HepG2 (cell line): ENCODE results near the gene MBTPS1. TPM values are rescaled to one million over a fixed set of nuclear protein-coding genes. Genes with fewer than 3 reads are reported as not detected.
A peak's percentile ranks its signal among the peaks of the same experiment; 100 is the strongest.

Source experiments
- ATAC-seq: fragments of 200-7000 bp; cut with Tn5 transposase; 3 replicates; pipeline ENCODE4 v1.9.1; 2020; ENCODE audit warnings: mild to moderate bottlenecking, moderate library complexity
- BruUV-seq: library from RNA; stranded (reverse); fragments of 400-500 nt; replicated peaks from 2 replicates; lab custom pipeline; 2021; lab: Mats Ljungman, UMichigan
- CTCF ChIA-PET: fragments of 300-600 bp; formaldehyde crosslinking; extraction: SDS; loops from one replicate; lab custom pipeline; 2021; ENCODE audit warnings: low total read pairs, inconsistent platforms, low intra/inter-chr PET ratio; lab: Yijun Ruan, JAX
- POLR2A ChIA-PET: fragments of 350-600 bp; sonication (Branson Sonifier 250); formaldehyde crosslinking; loops from one replicate; lab custom pipeline; 2020; ENCODE audit warnings: antibody characterized with exemption, inconsistent platforms; lab: Yijun Ruan, JAX
- DNase-seq: peaks from one replicate; pipeline ENCODE4 v3.0.0-alpha.2; 2015; ENCODE audit warnings: low spot score
- FAIRE-seq: peaks from 3 replicates; lab custom pipeline; 2011; peaks lifted over from hg19 to GRCh38; lab: Jason Lieb, UNC
- H2AFZ ChIP-seq: one replicate; pipeline ENCODE4 v1.6.1; 2011; ENCODE audit warnings: low read length, inconsistent platforms
- H3K27ac ChIP-seq: fragments of 300-600 bp; 3 replicates; pipeline ENCODE4 v1.8.0; 2011; ENCODE audit warnings: mixed run types, mild to moderate bottlenecking, mixed read lengths, low read length, inconsistent platforms; ENCODE audit not compliant: insufficient read depth; ENCODE audit errors: extremely low read length
- H3K27me3 ChIP-seq, 2 experiments: fragments of 200-600 bp in 1 of 2; 2 replicates in 1 of 2; 3 replicates in 1 of 2; pipeline versions ENCODE4 v1.6.0 to v1.8.0; 2011; ENCODE audit warnings: low read length in 2 of 2, mild to moderate bottlenecking in 2 of 2, moderate library complexity in 2 of 2, inconsistent platforms in 1 of 2; ENCODE audit not compliant: insufficient read depth in 2 of 2, control insufficient read depth in 1 of 2
- H3K36me3 ChIP-seq, 2 experiments: fragments of 200-600 bp in 1 of 2; replicated peaks in 1 of 2; 2 replicates in 1 of 2; 3 replicates in 1 of 2; pipeline versions ENCODE4 v1.5.1 to v1.8.0; 2011; ENCODE audit warnings: low read length in 2 of 2, inconsistent platforms in 1 of 2; ENCODE audit not compliant: insufficient read depth in 2 of 2, control insufficient read depth in 1 of 2
- H3K4me1 ChIP-seq: 2 replicates; pipeline ENCODE4 v1.5.1; 2012; ENCODE audit warnings: low read length, inconsistent platforms; ENCODE audit not compliant: insufficient read depth
- H3K4me2 ChIP-seq: 2 replicates; pipeline ENCODE4 v1.6.0; 2011; ENCODE audit warnings: low read depth, low read length, inconsistent platforms
- H3K4me3 ChIP-seq, 3 experiments: fragments of 200-600 bp in 1 of 3; sonication (generic), shearing (Covaris generic) in 1 of 3; replicated peaks in 1 of 3; 2 replicates each; pipeline ENCODE4 v1.5.1; 2011 to 2016; ENCODE audit warnings: low read length in 3 of 3, inconsistent platforms in 2 of 3, low read depth in 2 of 3, mild to moderate bottlenecking in 2 of 3, control low read depth in 1 of 3, mixed read lengths in 1 of 3; ENCODE audit not compliant: insufficient read depth in 1 of 3
- H3K79me2 ChIP-seq: one replicate; pipeline ENCODE4 v1.6.1; 2011; ENCODE audit warnings: low read length, inconsistent platforms; ENCODE audit not compliant: insufficient read depth
- H3K9ac ChIP-seq: 2 replicates; pipeline ENCODE4 v1.6.0; 2011; ENCODE audit warnings: mild to moderate bottlenecking, low read depth, low read length, inconsistent platforms; ENCODE audit not compliant: insufficient read depth
- H3K9me3 ChIP-seq: 2 replicates; pipeline ENCODE4 v1.5.1; 2012; ENCODE audit warnings: mild to moderate bottlenecking, low read length
- H4K20me1 ChIP-seq: 2 replicates; pipeline ENCODE4 v1.6.0; 2011; ENCODE audit warnings: inconsistent platforms, mild to moderate bottlenecking, low read length, moderate library complexity; ENCODE audit not compliant: insufficient read depth
- ASH2L ChIP-seq: fragments of 300-600, 200-600 bp; sonication (generic); IDR thresholded peaks from 2 replicates; pipeline ENCODE4 v1.7.0; 2017; ENCODE audit warnings: low read depth, mild to moderate bottlenecking, moderate library complexity, mixed read lengths, low read length; ENCODE audit not compliant: insufficient read length
- ETV6 ChIP-seq: sonication (generic); formaldehyde crosslinking; conservative IDR thresholded peaks from 2 replicates; pipeline ENCODE4 v1.4.0; 2020; ENCODE audit warnings: missing genetic modification reagents
- HDAC1 ChIP-seq: sonication (generic); formaldehyde crosslinking; IDR thresholded peaks from 2 replicates; pipeline ENCODE4 v1.5.1; 2020; ENCODE audit warnings: mild to moderate bottlenecking, missing genetic modification reagents
- MIER3 ChIP-seq: IDR thresholded peaks from 2 replicates; pipeline ENCODE4 v1.6.1; 2016; ENCODE audit warnings: missing compliant biosample characterization, borderline replicate concordance
- RFXAP ChIP-seq: sonication (generic); formaldehyde crosslinking; IDR thresholded peaks from 2 replicates; pipeline ENCODE4 v1.4.0; 2020; ENCODE audit warnings: missing genetic modification reagents, borderline replicate concordance
- SOX6 ChIP-seq, 2 experiments: fragments of 450-650 bp in 1 of 2; sonication (generic) in 1 of 2; formaldehyde crosslinking in 1 of 2; IDR thresholded peaks; 2 replicates each; pipeline versions ENCODE4 v1.4.0 to v1.6.1; 2017 to 2020; ENCODE audit warnings: antibody characterized with exemption in 1 of 2, mild to moderate bottlenecking in 1 of 2, missing genetic modification reagents in 1 of 2
- TBX2 ChIP-seq: sonication (generic); formaldehyde crosslinking; IDR thresholded peaks from 2 replicates; pipeline ENCODE4 v1.5.0; 2020; ENCODE audit warnings: missing genetic modification reagents, mild to moderate bottlenecking, borderline replicate concordance
- ZNF350 ChIP-seq: sonication (generic); formaldehyde crosslinking; IDR thresholded peaks from 2 replicates; pipeline ENCODE4 v1.4.0; 2020; ENCODE audit warnings: mild to moderate bottlenecking, low read depth, missing genetic modification reagents, borderline replicate concordance
- ZNF556 ChIP-seq: sonication (generic); formaldehyde crosslinking; IDR thresholded peaks from 2 replicates; pipeline ENCODE4 v1.4.0; 2020; ENCODE audit warnings: mild to moderate bottlenecking, missing genetic modification reagents, borderline replicate concordance
- ZNF605 ChIP-seq: sonication (generic); formaldehyde crosslinking; IDR thresholded peaks from 2 replicates; pipeline ENCODE4 v1.8.0; 2022; ENCODE audit warnings: mild to moderate bottlenecking, missing genetic modification reagents
- ZNF780A ChIP-seq: sonication (generic); formaldehyde crosslinking; IDR thresholded peaks from 2 replicates; pipeline ENCODE4 v1.8.0; 2022; ENCODE audit warnings: mild to moderate bottlenecking, missing genetic modification reagents, moderate library complexity
- WGBS: methylation state at CpG from one replicate; pipeline ENCODE4 v1.1.6; 2017; ENCODE audit warnings: low lambda C conversion rate; 5-methylcytosine and 5-hydroxymethylcytosine counted together
- in situ Hi-C: cut with HindIII; loops from 2 replicates; pipeline ENCODE4 v1.10.0; 2017; ENCODE audit warnings: low pct_unique_long_range_greater_than_20kb; ENCODE audit not compliant: extremely low pct_ligation_motif_present
- intact Hi-C: fragments of 100-400 bp; cut with micrococcal nuclease; formaldehyde crosslinking; loops from one replicate; pipeline ENCODE4 v1.10.0; 2022; ENCODE audit not compliant: unreplicated experiment
- polyA plus RNA-seq, 8 experiments: library from polyadenylated mRNA; depleted of rRNA in 3 of 8; stranded (reverse) in 7 of 8; unstranded in 1 of 8; fragments of >200 nt; fragmentation: Illumina TruSeq in 4 of 8; extraction: Trizol in 4 of 8; gene quantifications; 2 replicates each; pipeline versions ENCODE4 v1.2.1 to v1.2.3, GENCODE V29; 2011 to 2016; ENCODE audit warnings: low read depth in 4 of 8, missing spikeins in 1 of 8, mixed read lengths in 1 of 8; ENCODE audit not compliant: insufficient read depth in 1 of 8
- total RNA-seq, 5 experiments: library from RNA; depleted of rRNA; stranded (reverse); fragments of >200 nt; fragmentation: Illumina TruSeq; extraction: Trizol; gene quantifications; 2 replicates each; pipeline ENCODE4 v1.2.3, GENCODE V29; 2016; ENCODE audit warnings: low read depth in 1 of 5
- TF ChIP-seq, protein P1 (sequence below): sonication (generic); formaldehyde crosslinking; IDR thresholded peaks from 2 replicates; pipeline ENCODE4 v1.4.0; 2020; ENCODE audit warnings: missing genetic modification reagents
- TF ChIP-seq, protein P2 (sequence below): sonication (generic); formaldehyde crosslinking; IDR thresholded peaks from 2 replicates; pipeline ENCODE4 v1.4.0; 2020; ENCODE audit warnings: mild to moderate bottlenecking, low read depth, missing genetic modification reagents
- TF ChIP-seq, protein P3 (sequence below): sonication (generic); formaldehyde crosslinking; conservative IDR thresholded peaks from 2 replicates; pipeline ENCODE4 v1.8.0; 2022; ENCODE audit warnings: low read depth, missing genetic modification reagents
- TF ChIP-seq, protein P4 (sequence below): sonication (generic); formaldehyde crosslinking; IDR thresholded peaks from 2 replicates; pipeline ENCODE4 v1.5.0; 2020; ENCODE audit warnings: missing genetic modification reagents

Gene MBTPS1
- total and polyA plus RNA-seq, 2 of the 13 experiments (the other 11 are each of a cell fraction or from before 2014, with no cell fraction given): 56.7 to 91.3 TPM

DNA sequence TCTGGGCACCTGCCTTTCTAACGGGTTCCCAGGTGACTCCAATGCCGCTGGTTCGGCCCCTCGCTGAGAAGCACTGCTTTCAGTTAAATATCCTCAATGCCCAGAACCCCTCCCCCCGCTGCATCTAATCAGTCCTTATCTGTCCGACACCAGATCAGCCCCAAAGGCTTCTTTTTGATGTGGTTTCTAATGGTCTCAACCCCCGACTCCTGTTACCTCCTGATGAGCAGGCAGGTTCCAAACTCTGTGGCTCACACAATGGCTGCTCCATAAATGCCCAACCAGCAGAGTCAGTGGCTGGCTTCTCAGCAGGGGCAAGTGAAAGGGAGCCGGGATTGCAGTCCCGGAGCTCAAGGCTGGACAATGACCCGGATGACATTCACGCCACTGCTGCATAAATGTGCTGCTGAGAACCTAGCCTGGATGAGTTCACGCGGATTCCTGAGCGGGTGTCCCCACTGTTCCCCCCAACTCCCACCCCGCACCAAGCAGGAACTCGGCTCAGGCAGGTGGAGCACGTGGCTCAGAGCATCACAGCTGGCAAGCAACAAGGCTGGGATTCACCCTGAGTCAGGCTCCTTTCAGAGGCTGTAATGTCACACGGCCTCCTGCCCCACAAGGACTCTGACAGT, 73.1 kb downstream of the MBTPS1 start:
- Histone ChIP-seq H3K9me3 (no peaks in the 10 kb centered on the region), H3K4me1 (peaks cover 32% of the 10 kb centered on the region), H3K79me2 (no peaks in the 10 kb centered on the region), H3K27ac (no peak overlapping the region), H3K9ac (no peak overlapping the region), H3K36me3 (no peaks in the 10 kb centered on the region), H3K27me3 (peaks cover 2 to 43% of the 10 kb centered on the region in 2 experiments; a peak in 3 of 5 replicates), H3K4me3 (peak overlapping the region in 2 of 3 experiments; percentile 19 to 47; a peak in 2 of 6 replicates), H2AFZ (no peak overlapping the region), H3K4me2 (peak overlapping the region; percentile 63), H4K20me1 (no peaks in the 10 kb centered on the region; the same call in 1 of the 2 replicates)
- POLR2A ChIA-PET: interaction anchor here (1.2 to 2.9 kb wide), 5 partner anchors 29 to 90 kb away, joined by 3 to 13 read pairs (median 4); partner anchors contain the start of gene OSGIN1
- peak; percentile 41 for ATAC-seq
- in situ Hi-C loops: loop anchor here (5.0 to 10.0 kb wide), 3 partner anchors 86 to 219 kb away; no protein-coding TSS in a partner anchor
- 4% methylated on average over 18 of the region's 18 CpGs for WGBS
- peak; percentile 81 for DNase-seq
- peak; percentile 77 for FAIRE-seq
- intact Hi-C loops: loop anchor here (1.0 to 5.0 kb wide), 4 partner anchors 51 to 117 kb away; no protein-coding TSS in a partner anchor
- CTCF ChIA-PET: interaction anchor here (1.1 to 1.9 kb wide), 5 partner anchors 19 to 117 kb away, joined by 4 to 25 read pairs (median 7); partner anchors contain the start of gene NECAB2
- BruUV-seq: no TSS peak
- peak; percentile 13; the same call in 1 of the 2 replicates for TF ChIP-seq TBX2
- TF ChIP-seq, protein P1, sequence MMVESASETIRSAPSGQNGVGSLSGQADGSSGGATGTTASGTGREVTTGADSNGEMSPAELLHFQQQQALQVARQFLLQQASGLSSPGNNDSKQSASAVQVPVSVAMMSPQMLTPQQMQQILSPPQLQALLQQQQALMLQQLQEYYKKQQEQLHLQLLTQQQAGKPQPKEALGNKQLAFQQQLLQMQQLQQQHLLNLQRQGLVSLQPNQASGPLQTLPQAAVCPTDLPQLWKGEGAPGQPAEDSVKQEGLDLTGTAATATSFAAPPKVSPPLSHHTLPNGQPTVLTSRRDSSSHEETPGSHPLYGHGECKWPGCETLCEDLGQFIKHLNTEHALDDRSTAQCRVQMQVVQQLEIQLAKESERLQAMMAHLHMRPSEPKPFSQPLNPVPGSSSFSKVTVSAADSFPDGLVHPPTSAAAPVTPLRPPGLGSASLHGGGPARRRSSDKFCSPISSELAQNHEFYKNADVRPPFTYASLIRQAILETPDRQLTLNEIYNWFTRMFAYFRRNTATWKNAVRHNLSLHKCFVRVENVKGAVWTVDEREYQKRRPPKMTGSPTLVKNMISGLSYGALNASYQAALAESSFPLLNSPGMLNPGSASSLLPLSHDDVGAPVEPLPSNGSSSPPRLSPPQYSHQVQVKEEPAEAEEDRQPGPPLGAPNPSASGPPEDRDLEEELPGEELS (CRISPR knock-in tag): 0 out of 2 replicates have a peak, but pooled peaks have one; percentile 3
- 0 out of 2 replicates have a peak, but pooled peaks have one; percentile 46 for TF ChIP-seq ZNF605 (CRISPR knock-in tag)
- TF ChIP-seq MIER3 (CRISPR knock-in tag): 0 out of 2 replicates have a peak, but pooled peaks have one; percentile 10
- 0 out of 2 replicates have a peak, but pooled peaks have one; percentile 21 for TF ChIP-seq HDAC1 (CRISPR knock-in tag)
- TF ChIP-seq ZNF350 (CRISPR knock-in tag): 0 out of 2 replicates have a peak, but pooled peaks have one; percentile 38
- TF ChIP-seq SOX6 (IDR thresholded peaks at IDR 0.05): no peak
- TF ChIP-seq SOX6 (CRISPR knock-in tag; IDR thresholded peaks at IDR 0.05): 0 out of 2 replicates have a peak, but pooled peaks have one; percentile 2
- TF ChIP-seq, protein P2, sequence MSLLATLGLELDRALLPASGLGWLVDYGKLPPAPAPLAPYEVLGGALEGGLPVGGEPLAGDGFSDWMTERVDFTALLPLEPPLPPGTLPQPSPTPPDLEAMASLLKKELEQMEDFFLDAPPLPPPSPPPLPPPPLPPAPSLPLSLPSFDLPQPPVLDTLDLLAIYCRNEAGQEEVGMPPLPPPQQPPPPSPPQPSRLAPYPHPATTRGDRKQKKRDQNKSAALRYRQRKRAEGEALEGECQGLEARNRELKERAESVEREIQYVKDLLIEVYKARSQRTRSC (CRISPR knock-in tag): no peak
- TF ChIP-seq, protein P3, sequence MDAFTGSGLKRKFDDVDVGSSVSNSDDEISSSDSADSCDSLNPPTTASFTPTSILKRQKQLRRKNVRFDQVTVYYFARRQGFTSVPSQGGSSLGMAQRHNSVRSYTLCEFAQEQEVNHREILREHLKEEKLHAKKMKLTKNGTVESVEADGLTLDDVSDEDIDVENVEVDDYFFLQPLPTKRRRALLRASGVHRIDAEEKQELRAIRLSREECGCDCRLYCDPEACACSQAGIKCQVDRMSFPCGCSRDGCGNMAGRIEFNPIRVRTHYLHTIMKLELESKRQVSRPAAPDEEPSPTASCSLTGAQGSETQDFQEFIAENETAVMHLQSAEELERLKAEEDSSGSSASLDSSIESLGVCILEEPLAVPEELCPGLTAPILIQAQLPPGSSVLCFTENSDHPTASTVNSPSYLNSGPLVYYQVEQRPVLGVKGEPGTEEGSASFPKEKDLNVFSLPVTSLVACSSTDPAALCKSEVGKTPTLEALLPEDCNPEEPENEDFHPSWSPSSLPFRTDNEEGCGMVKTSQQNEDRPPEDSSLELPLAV (CRISPR knock-in tag): 0 out of 2 replicates have a peak, but pooled peaks have one; percentile 20
- TF ChIP-seq ZNF780A (CRISPR knock-in tag): peak; percentile 39; the same call in 1 of the 2 replicates
- TF ChIP-seq ZNF556 (CRISPR knock-in tag): no peak
- TF ChIP-seq, protein P4, sequence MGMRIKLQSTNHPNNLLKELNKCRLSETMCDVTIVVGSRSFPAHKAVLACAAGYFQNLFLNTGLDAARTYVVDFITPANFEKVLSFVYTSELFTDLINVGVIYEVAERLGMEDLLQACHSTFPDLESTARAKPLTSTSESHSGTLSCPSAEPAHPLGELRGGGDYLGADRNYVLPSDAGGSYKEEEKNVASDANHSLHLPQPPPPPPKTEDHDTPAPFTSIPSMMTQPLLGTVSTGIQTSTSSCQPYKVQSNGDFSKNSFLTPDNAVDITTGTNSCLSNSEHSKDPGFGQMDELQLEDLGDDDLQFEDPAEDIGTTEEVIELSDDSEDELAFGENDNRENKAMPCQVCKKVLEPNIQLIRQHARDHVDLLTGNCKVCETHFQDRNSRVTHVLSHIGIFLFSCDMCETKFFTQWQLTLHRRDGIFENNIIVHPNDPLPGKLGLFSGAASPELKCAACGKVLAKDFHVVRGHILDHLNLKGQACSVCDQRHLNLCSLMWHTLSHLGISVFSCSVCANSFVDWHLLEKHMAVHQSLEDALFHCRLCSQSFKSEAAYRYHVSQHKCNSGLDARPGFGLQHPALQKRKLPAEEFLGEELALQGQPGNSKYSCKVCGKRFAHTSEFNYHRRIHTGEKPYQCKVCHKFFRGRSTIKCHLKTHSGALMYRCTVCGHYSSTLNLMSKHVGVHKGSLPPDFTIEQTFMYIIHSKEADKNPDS (CRISPR knock-in tag): no peak
- peak; percentile 36 for TF ChIP-seq ASH2L
- no peak for TF ChIP-seq ETV6 (CRISPR knock-in tag)
- peak; percentile 5; the same call in 1 of the 2 replicates for TF ChIP-seq RFXAP (CRISPR knock-in tag)
